Right hindlimb (tissue), 1 donor: ENCODE measurements around the gene ALPL.

Experiments used
- DNase-seq: peaks from one replicate; pipeline ENCODE4 v3.0.0-alpha.2; 2018

Gene ALPL

DNA sequence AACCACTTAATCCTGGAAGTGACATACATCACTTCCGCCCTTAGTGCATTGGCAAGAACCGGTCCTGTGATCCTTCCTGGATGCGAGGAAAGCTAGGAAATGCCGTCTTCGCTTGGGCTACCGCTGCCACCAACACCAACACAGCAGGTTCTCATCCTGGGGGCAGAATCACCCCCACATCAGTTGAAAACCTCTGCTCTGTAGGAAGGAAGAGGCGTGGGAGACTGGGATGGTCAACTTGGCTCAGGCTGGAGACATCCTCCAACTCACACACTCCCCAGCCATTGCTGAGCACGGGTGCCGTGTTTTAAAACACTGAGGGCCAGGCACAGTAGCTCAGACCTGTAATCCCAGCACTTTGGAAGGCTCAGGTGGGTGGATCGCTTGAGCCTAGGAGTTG, 74.9 kb downstream of the ALPL start:
- no peak for DNase-seq

DNA sequence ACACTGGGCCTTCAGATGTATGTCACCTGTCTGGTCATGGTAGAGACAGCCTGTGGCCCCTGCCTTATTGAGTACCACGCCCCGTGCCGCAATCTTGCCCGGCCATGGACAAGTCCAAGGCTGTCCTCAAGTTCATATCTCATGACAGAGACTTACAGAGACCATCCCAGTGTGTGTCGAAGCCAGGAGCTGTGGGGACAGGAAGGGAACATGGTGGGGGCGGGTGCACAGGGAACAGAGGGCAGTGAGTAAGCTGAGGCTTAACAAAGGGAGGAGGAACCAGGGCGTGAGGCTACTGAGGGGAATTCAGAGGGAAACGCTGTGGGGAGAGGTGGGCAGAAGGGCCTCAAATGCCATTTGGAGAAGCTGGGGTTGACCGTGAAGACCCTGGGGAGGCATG, 75.8 kb downstream of the ALPL start:
- no peak for DNase-seq

DNA sequence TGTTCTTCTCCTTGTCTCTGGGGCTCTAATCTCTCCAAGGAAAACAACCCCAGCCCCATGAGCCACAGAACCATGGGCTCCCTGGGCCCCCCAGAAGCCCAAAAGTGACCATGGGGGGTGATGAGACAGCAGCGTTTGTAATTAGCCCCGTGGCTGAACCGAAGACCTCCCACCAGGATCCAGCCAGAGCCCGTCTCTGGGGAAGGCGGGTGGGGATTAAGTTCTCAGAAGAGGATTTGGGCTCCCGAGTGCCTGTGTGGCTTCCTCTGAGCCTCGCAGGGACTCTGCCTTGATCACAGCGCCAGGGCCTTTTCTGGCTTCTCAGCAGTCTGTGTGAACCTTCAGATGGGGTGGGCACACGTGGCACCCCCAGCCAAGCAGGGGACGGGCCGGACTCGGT, 77.0 kb downstream of the ALPL start:
- no peak for DNase-seq

DNA sequence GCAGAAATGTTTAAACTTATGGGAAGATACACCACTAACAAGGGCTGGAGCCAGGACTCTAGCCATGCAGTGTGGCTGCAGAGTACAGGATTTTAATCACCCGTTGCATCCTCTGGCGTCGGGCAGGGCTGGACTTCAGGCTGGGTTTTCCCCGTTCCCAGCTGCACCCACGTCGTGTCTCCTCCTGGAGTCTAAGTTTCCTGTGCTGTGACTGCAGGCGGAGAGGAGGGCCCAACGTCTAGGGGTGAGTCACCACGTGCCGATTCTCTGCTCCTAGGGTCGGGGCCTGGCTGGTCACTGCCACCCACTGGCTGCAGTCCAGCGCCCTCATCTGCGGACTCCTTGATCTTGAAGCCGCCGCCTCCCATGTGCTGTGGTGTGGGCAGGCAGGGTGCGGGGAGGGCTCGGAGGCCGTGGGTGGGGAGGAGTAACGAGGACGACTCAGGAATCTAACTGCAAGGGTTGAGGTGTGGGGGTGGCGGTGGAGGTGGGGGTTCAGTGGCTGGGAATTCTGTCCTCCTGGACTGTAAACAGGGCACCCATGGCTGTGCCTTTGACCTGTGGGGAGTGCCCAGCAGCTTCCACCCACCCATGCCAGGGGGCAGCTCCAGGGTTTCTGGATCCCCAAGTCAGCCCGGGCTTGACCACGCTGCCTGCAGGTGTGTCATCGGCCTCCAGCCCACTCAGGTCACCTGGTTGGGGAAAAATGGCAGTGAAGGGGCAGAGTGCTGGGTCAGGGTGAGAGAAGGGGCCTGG, 77.8 kb downstream of the ALPL start:
- DNase-seq, result peak; percentile 66

DNA sequence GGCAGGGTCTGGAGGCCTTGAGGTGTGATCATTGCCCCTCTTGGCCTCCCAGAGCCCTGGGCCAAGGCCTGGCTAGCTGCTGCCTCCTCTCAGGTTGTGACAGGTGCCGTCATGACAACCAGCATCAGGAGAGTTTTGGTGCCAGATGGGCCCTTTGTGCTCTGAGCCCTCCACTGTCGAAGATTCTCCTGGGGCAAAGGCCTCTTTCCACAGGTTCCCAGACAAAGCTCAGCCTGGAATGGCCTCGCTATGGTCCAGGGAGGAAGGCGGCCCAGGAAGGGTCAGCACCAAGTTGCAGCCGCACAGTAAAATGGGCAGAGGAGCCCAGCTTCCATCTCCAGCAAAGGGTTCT, 78.4 kb downstream of the ALPL start:
- no peak for DNase-seq

DNA sequence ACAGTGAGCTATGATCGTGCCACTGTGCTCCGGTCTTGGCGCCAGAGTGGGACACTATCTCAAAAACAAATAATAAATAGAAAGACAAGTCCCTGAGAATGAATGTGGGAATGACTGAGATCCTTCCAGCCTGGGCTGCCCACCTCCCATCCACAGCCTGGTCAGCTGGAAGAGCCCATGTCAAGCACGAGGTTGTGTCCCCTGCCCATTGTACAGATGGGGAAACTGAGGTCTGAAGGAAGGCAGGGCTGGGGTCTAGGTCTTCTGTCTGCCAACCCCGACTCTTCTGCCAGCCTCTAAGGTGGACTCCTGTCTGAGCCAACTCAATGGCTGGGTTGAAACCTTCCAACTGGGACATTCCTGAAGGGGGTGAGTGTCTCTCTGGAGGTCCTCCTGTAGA, 80.4 kb downstream of the ALPL start:
- no peak for DNase-seq

DNA sequence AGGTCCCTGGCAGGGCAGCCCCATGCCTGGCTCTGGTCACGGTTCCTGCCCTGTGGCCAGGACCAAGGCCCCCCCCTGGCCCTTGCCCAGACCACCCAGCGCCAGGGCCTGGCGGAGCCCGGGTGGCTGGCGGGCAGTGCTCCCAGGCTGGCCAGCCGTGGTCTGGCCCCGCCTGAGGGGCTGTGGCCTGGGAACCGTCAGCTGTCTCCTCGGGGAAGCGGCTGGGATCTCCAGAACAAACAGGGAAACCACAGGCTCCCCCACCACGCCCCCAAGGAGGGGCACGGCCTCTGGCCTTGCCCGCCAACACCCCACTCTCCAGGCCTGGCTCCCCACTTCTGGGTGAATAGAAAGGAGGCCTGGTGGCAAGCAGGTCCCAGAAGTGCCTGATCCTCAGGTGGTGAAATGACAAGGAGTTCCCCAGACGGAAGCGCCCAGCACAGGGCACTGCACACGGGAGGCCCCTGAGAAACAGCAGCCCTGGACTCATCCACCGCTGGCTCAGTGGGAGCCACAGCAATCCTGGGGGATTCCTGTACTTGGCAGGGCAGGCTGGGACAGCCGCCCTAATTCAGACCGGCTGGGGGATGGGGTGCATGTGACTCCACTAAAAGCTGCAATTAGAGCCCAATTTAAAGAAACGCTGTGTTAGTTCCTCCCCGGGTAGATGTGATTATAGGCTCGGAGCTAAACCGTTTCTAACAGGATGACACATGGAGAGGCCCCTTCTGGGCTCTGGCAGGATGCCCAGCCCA, 81.1 kb downstream of the ALPL start:
- DNase-seq, result peak; percentile 62

DNA sequence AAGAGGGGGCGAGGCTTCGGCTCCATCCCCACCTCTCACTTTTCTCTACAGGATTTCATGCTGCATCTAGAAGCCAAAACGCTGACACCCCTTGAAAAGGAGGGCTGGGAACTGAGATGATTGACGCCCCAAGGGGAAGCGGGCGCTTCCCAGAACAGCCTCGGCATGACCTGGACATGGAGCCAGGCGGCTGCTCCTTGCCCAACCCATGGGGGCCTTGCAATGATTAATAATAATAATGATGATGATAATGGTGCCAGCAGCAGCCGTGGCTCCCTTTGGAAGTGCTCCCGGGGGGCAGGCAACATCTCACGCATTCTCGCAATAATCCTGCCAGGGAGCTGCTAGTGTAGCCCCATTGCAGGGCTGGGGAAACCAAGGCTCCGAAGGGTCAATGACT, 81.7 kb downstream of the ALPL start:
- DNase-seq, result no peak

DNA sequence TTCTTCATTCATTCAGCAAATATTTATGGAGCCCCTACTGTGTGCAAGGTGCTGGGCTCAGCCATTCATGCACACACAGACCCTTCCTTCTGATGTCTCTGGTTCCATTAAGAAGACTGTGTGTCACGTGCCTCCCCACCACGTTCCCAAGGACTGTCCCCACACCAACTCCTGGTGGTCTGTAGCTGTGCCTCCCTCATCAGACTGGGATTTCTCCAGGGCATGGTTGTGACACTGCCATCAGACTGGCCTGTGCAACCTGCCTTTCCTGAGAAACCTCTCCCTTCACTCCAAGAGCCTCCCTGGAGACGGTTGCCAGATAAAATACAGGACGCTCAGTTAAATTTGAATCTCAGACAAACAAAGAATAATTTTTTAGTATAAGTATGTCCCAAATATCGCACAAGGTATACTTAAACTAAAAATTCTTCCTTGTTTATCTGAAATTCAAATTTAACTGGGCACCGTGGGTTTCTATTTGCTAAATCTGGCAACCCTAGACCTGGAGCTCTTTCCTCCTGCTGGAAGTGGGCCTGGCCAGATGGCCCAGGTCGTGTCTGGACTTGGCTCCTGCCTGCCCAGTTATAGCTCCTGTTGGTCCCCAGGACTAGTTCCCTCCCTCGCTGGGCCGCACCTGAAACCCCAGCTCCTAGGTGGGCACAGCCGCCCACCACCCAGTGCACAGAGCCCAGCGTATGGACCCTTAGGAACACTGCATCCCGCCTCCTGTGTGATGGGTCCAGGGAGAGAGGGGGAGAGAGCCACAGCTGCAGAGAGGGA, 83.1 kb downstream of the ALPL start:
- no peak for DNase-seq

DNA sequence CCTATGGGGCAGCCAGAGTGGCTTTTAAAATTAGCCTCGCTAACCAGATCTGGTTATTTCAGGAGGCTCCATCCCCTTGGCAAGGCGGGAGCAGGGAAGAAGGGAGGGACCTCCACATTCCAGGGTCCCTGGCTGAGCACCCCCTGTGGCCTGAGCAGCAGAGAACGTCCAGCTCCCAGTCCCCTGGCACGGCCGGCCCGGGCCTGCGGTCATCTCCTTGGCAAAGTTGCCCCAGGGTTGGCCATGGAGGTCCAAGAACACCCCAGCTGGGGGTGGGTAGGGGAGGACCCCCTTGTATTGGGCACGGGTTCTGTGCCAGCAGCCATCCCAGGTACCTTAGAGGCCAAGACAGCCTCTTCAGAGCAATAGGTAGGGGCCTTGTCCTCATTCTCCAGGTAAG, 84.0 kb downstream of the ALPL start:
- DNase-seq, result no peak

DNA sequence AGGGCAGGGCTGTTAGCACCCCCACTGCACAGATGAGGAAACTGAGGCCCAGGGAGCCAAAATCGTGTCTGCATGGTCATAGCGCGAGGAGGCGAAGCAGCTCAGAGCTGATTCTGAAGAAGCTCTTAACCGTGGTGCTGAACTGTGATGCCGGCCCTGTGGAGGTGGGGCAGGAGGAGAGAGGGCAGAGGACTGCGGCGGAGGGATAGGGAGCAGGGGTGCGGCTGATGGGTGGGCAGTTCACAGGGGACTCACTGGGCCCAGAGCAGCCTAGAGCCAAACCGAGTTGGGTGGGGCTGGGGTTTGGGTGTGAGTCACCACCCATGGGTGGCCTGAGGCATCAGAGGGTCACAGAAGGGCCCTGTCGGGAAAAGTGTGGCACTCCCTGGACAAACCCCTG, 85.3 kb downstream of the ALPL start:
- no peak for DNase-seq

DNA sequence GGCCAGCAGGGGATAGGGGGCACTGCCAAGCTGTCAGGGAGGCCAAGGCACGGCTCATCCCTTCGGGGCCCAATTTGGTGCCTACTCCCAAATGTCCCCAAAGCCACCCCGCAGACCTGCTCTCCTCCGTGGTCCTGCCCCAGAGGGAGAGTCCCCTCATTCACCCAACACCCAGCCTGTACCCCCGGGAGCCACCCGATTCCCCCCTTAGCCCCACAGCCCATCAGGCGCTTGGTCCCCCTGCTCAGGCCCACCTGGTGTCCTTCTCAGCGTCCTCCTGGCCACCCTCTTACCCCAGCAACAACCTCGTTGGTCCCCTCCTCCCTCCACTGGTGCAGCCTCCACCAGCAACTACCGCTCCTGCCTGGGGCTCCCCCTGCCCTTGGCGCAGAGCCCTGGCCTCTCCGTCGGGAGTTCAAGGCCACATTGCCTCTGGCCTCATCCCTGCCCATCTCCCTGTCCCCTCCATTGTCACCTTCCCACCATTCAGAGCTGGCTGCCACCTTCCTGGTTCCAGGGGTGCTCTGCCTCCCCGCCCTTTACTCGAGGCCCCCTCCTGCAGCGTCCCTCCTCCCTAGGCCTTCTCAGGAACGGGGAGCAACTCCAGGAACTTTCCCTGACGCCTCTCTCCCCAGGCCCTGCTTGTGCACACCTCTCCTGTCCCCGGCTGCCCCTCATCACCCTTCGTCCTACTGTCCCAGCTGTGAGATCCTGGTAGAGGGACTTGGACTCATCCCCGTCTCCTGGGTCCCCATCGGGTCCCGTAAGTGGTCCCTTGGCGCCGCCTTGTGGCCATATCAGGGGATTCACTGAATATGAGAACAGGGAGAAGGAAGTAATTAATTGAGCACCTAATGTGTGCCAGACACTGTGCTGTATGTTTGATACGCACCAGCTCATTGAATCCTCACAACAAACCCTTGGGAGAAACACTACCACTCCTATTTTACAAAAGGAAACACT, 86.0 kb downstream of the ALPL start:
- peak; percentile 52 for DNase-seq

DNA sequence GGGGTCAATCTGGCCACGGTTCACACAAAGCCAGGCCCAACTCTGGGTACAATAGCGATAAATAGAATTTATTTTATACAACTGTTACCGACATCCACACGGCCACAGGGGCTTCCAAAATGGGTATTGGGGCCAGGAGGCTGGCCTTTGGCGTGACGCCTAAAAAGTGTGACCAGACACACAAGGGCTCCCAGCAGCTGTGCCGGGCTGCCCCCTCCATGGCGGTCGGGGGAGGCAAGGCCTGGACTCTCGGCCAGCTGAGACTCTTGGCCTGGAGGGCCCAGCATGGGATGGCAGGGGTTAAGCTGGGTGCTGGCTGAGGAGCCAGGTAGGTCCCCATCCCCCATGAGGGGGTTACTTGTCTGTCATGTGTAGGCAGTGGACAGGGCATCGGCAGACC, 87.0 kb downstream of the ALPL start:
- no peak for DNase-seq

DNA sequence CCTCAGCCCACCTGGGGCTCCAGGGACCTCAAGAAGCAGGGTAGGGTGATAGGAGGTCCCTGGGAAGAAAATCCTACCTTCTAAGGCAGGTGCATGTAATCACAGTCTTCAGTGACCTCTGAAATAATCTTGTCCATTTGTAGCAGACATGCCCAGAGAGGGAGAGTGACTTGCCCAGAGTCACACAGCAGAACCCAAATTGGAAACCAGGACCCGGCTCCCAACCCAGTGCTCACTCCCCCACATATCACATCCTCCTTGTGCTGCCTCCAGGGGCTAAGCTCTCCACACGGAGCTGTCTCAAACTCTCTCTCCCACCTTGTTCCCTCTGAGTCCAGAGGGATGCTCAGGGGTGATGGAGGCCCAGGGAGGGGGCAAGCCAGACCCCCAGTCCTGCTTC, 87.4 kb downstream of the ALPL start:
- DNase-seq, result no peak

DNA sequence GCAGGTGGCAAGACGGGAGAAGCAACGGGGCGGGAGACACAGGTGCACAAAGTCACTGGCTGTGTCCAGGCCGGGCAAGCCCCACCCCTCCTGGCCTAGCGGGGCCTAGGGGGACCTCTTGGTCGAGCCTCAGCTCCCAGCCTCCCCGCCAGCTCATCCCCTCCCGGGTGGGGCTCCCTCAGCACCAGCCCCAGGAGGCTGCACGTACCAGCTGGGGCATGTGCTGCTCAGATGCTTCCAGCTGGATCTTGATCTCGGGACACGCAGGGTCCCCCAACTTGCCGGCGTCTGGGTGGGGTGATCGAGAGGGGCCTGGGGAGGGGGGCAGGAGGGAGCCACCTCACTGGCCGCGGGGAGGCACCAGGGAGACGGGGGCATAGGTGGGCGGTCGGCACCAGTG, 88.5 kb downstream of the ALPL start:
- no peak for DNase-seq

DNA sequence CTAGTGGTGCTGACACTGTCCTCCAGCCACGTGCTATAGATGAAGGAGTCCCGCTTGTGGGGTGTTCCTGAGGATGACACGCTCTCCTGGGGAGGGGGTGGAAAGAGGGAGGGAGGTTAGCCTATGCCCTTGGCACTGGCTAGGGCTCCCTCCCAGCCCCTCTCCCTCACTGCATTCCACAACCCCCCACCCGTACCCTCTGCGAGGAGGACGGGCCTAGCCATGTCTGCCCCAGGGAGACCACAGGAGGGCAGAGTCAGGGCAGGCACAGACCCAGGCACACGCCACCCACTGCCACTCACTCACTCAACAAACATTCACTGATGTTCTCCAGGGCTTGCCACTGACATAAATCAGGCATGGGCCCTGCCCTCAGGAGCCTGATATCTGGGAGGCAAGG, 89.2 kb downstream of the ALPL start:
- DNase-seq, result no peak

DNA sequence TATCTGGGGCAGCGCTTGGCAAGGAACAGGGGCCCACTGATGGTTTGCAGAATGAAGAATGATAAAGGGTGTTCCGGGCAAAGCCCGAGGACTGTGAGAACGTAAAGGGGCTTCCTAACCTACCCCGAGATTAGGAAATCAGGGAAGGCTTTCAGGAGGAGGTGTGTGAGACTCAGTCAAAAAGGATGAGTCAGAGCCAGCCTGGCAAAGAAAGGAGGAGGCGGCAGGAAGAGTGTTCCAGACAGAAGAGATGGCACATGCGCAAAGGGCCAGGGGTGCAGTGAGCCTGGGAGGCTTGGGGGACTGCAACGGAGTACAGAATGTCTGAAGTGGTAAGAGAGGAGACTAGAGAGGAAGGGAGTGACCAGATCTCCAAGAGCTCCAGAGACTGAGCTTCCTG, 89.7 kb downstream of the ALPL start:
- DNase-seq, result no peak

DNA sequence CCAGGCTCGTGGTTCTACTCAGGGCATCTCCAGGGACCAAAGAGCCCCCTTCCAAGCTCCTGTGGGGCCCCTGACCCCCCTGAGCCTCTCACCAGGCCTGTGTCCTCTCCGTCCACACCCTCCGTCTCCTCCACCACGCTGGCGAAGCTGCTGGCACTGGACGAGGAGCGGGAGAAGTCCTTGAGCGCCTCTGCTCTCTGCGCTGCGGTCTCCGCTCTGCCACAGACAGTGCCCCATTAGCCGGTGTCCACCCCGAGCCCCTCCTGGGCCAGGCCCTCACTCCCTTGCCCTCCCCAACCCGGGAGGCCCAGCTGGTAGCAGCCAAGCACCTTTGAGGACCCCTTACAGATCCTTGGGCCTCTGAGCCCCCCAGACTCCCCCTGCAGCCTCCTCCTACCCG, 90.2 kb downstream of the ALPL start:
- DNase-seq, result no peak

DNA sequence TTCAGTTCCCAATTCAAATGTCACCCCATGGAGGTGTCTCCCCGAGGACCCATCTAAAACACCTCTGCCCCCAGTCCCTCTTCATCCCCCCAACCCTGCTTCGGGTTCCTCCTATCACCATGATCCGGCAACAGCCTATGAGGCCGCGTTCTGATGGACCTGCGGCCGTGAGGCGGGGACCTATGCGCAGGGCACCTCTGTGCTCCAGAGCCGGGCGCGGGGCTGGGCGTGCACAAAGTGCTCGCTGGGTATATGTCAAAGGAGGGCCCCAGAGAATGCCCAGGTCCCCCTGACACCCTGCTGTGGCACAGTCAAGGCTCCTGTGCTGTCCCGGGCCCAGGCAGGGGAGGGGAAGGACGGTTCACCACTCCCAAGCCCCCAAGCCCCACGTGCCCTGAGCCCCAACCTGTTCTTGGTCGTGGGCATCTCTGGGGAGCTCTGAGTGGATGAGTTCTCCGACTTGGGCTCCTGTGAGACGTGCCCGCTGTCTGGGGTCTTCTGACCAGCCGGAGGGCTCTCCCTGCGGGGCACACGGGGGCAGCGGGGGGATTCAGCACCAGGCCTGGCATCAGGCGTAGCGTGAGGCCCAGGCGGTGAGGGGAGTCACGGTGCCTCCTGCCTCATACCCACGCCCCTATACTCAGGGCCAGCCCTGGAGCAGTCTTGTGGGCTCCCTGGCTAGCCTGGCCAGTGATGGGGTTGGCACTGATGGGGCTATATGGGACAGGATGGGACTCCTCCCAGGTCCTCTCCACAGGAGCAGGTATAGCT, 92.2 kb downstream of the ALPL start:
- DNase-seq, result no peak

DNA sequence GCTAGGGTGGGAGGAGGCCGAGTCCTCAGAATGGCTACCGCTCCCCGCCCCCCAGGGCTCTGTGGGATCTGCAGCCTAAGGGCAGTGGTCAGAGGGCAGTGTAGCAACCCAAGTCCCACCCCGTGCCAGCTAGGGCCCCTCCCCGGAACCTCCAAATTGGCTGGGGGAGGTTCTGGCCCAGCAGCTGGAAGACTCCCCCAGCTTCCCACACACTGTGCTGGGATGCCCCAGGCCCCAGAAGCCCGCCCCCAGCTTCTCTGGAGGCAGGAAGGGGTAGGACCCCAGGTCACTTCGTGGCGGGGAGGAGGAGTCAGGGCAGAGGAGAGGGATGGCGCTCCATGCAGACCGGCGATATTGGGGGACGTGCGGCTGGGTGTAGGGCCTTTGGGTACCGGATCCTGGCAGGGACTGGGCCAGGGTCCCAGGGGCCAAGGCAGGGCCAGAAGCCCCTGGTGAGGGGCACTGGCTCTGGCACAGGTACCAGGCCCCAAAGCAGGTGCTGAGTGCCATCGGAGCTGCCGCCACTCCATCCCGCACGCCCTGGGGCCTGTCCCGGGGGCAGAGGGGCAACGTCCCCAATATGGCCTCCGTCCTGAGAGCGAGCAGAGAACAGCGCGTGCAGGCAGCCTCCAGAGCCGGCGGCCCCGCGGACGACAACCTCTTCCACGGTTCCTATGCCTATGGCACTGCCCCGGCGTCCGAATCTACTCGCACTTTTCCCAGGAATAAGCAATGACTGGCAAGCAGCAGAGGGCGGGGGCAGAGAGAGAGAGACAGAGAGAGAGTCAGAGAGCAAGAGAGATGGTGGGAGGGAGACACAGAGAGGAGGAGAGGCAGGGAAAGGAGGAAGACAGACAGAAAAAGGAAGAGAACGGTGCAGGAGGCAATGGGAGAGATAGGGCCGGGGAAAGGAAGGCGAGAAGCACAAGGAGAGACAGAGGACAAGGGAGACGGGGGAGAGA, 94.2 kb downstream of the ALPL start:
- DNase-seq, result no peak
